IMR-90 (cell line): Measurements from ENCODE around the gene ASL. TPM values are rescaled to one million over a fixed set of nuclear protein-coding genes. Genes with fewer than 3 reads are reported as not detected.

ENCODE experiments used
- ATAC-seq: fragments of 200-7000 bp; cut with Tn5 transposase; 2 replicates; pipeline ENCODE4 v1.9.1; 2020; ENCODE audit warnings: low read depth, mild to moderate bottlenecking, moderate library complexity
- BruUV-seq: library from RNA; stranded (reverse); fragments of 400-500 nt; replicated peaks from 2 replicates; lab custom pipeline; 2021; lab: Mats Ljungman, UMichigan
- CTCF ChIA-PET: fragments of 300-600 bp; formaldehyde crosslinking; extraction: SDS; loops from one replicate; lab custom pipeline; 2021; ENCODE audit warnings: antibody characterized with exemption; lab: Yijun Ruan, JAX
- POLR2A ChIA-PET: fragments of 300-600 bp; sonication (Branson Sonifier 250); formaldehyde crosslinking; loops from one replicate; lab custom pipeline; 2022; ENCODE audit warnings: antibody characterized with exemption; ENCODE audit not compliant: unreplicated experiment; lab: Charles Lee
- DNase-seq: peaks from one replicate; pipeline ENCODE4 v3.0.0; 2013
- H2AFZ ChIP-seq: replicated peaks from 2 replicates; pipeline ENCODE3; 2013; ENCODE audit warnings: low read length, mild to moderate bottlenecking; ENCODE audit not compliant: poor library complexity
- H2AK5ac ChIP-seq: 2 replicates; pipeline ENCODE4 v1.6.1; 2013; ENCODE audit warnings: low read depth, low read length, inconsistent platforms
- H2AK9ac ChIP-seq: replicated peaks from 2 replicates; pipeline ENCODE3; 2013; ENCODE audit warnings: mild to moderate bottlenecking, low read depth, low read length, moderate library complexity; ENCODE audit not compliant: poor library complexity
- H2BK120ac ChIP-seq: 2 replicates; pipeline ENCODE4 v1.6.1; 2013; ENCODE audit warnings: low read depth, low read length, inconsistent platforms
- H2BK15ac ChIP-seq: 3 replicates; pipeline ENCODE4 v1.6.1; 2013; ENCODE audit warnings: low read depth, low read length, inconsistent platforms
- H2BK20ac ChIP-seq: 2 replicates; pipeline ENCODE4 v1.6.1; 2013; ENCODE audit warnings: low read depth, mild to moderate bottlenecking, inconsistent platforms, low read length, moderate library complexity
- H2BK5ac ChIP-seq: 2 replicates; pipeline ENCODE4 v1.6.1; 2013; ENCODE audit warnings: mild to moderate bottlenecking, low read depth, low read length, inconsistent platforms; ENCODE audit not compliant: poor library complexity, severe bottlenecking
- H3K14ac ChIP-seq: replicated peaks from 2 replicates; pipeline ENCODE4 v1.6.1; 2013; ENCODE audit warnings: low read depth, low read length, inconsistent platforms
- H3K18ac ChIP-seq: 2 replicates; pipeline ENCODE4 v1.6.1; 2013; ENCODE audit warnings: low read depth, low read length, control low read depth
- H3K23ac ChIP-seq: 2 replicates; pipeline ENCODE4 v1.6.1; 2013; ENCODE audit warnings: low read depth, low read length, inconsistent platforms
- H3K27ac ChIP-seq: 2 replicates; pipeline ENCODE4 v1.5.1; 2013; ENCODE audit warnings: mild to moderate bottlenecking, control low read depth, low read length; ENCODE audit not compliant: insufficient read depth
- H3K27me3 ChIP-seq: 2 replicates; pipeline ENCODE4 v1.6.1; 2013; ENCODE audit warnings: low read length; ENCODE audit not compliant: control insufficient read depth, insufficient read depth
- H3K36me3 ChIP-seq: 2 replicates; pipeline ENCODE4 v1.6.1; 2013; ENCODE audit warnings: low read length, mixed read lengths; ENCODE audit not compliant: control insufficient read depth, insufficient read depth
- H3K4ac ChIP-seq: 2 replicates; pipeline ENCODE4 v1.6.1; 2013; ENCODE audit warnings: low read depth, low read length, inconsistent platforms
- H3K4me1 ChIP-seq: 2 replicates; pipeline ENCODE4 v1.6.1; 2013; ENCODE audit warnings: low read length, mixed read lengths; ENCODE audit not compliant: control insufficient read depth, insufficient read depth
- H3K4me2 ChIP-seq: 2 replicates; pipeline ENCODE4 v1.6.1; 2013; ENCODE audit warnings: low read depth, mild to moderate bottlenecking, control low read depth, low read length, moderate library complexity
- H3K4me3 ChIP-seq: 2 replicates; pipeline ENCODE4 v1.5.1; 2013; ENCODE audit warnings: low read depth, mild to moderate bottlenecking, control low read depth, low read length, moderate library complexity; ENCODE audit not compliant: insufficient read depth
- H3K56ac ChIP-seq: 2 replicates; pipeline ENCODE4 v1.6.1; 2013; ENCODE audit warnings: low read length, inconsistent platforms; ENCODE audit not compliant: insufficient read depth; ENCODE audit errors: extremely low read depth
- H3K79me1 ChIP-seq, 2 experiments: 2 replicates each; pipeline ENCODE4 v1.6.1; 2013; ENCODE audit warnings: low read length in 2 of 2, inconsistent platforms in 1 of 2, low read depth in 1 of 2
- H3K9ac ChIP-seq: 2 replicates; pipeline ENCODE4 v1.6.1; 2013; ENCODE audit warnings: low read depth, low read length, control low read depth
- H3K9me1 ChIP-seq: 2 replicates; pipeline ENCODE4 v1.6.1; 2013; ENCODE audit warnings: low read length, inconsistent platforms; ENCODE audit not compliant: insufficient read depth
- H3K9me3 ChIP-seq: 2 replicates; pipeline ENCODE4 v1.6.1; 2013; ENCODE audit warnings: low read length; ENCODE audit not compliant: control insufficient read depth, insufficient read depth
- H4K20me1 ChIP-seq: 2 replicates; pipeline ENCODE4 v1.6.1; 2013; ENCODE audit warnings: low read length, inconsistent platforms; ENCODE audit not compliant: insufficient read depth
- H4K5ac ChIP-seq: 2 replicates; pipeline ENCODE4 v1.6.1; 2013; ENCODE audit warnings: mild to moderate bottlenecking, low read depth, low read length, control low read depth
- H4K8ac ChIP-seq, 2 experiments: 2 replicates each; pipeline ENCODE4 v1.6.1; 2013; ENCODE audit warnings: low read depth in 2 of 2, low read length in 2 of 2, control low read depth in 1 of 2, inconsistent platforms in 1 of 2
- H4K91ac ChIP-seq: 2 replicates; pipeline ENCODE4 v1.6.1; 2013; ENCODE audit warnings: low read depth, low read length, inconsistent platforms; ENCODE audit not compliant: insufficient read depth
- BHLHE40 ChIP-seq: fragments of 150-350 bp; IDR thresholded peaks from 2 replicates; pipeline ENCODE4 v1.6.1; 2016; ENCODE audit warnings: mild to moderate bottlenecking, low read depth, low read length
- FOS ChIP-seq: fragments of 150-350 bp; IDR thresholded peaks from 2 replicates; pipeline ENCODE4 v1.6.1; 2016; ENCODE audit warnings: low read depth, low read length
- MAFK ChIP-seq: IDR thresholded peaks from 2 replicates; pipeline ENCODE4 v1.6.1; 2012; ENCODE audit warnings: low read depth, low read length, improper control_type of control experiment
- MAZ ChIP-seq: IDR thresholded peaks from 2 replicates; pipeline ENCODE4 v1.6.1; 2012; ENCODE audit warnings: low read depth, mild to moderate bottlenecking, low read length, improper control_type of control experiment, moderate library complexity, borderline replicate concordance
- MXI1 ChIP-seq: IDR thresholded peaks from 2 replicates; pipeline ENCODE4 v1.6.1; 2012; ENCODE audit warnings: low read depth, mild to moderate bottlenecking, low read length, moderate library complexity, borderline replicate concordance
- POLR2A ChIP-seq: IDR thresholded peaks from 2 replicates; pipeline ENCODE4 v1.6.1; 2012; ENCODE audit warnings: mild to moderate bottlenecking, low read depth, low read length
- RAD21 ChIP-seq: IDR thresholded peaks from 2 replicates; pipeline ENCODE4 v1.6.1; 2012; ENCODE audit warnings: low read length, improper control_type of control experiment
- RCOR1 ChIP-seq: IDR thresholded peaks from 2 replicates; pipeline ENCODE4 v1.6.1; 2012; ENCODE audit warnings: mild to moderate bottlenecking, low read length, improper control_type of control experiment; ENCODE audit not compliant: insufficient replicate concordance
- SMC3 ChIP-seq: fragments of 150-350 bp; IDR thresholded peaks from 2 replicates; pipeline ENCODE4 v1.6.1; 2016; ENCODE audit warnings: low read depth, mild to moderate bottlenecking, antibody characterized with exemption, low read length, moderate library complexity
- WGBS, 2 experiments: methylation state at CpG; one replicate each; pipeline versions ENCODE4 v1.1.5 to v1.1.7; 2013; ENCODE audit warnings: missing lambda C conversion rate in 2 of 2; ENCODE audit not compliant: insufficient read length in 1 of 2; ENCODE audit errors: extremely low coverage in 2 of 2; 5-methylcytosine and 5-hydroxymethylcytosine counted together
- dilution Hi-C: fragments of 300-500 bp; cut with HindIII; formaldehyde crosslinking; loops from one replicate; pipeline ENCODE4 v1.14.3; 2018; ENCODE audit warnings: low sequenced_read_pairs; ENCODE audit not compliant: unreplicated experiment
- in situ Hi-C: fragments of 300-500 bp; cut with MboI; formaldehyde crosslinking; loops from 3 replicates; pipeline ENCODE4 v1.14.3; 2019; ENCODE audit warnings: low sequenced_read_pairs, inconsistent platforms, mixed read lengths
- intact Hi-C: fragments of 100-400 bp; cut with micrococcal nuclease; formaldehyde crosslinking; loops from 2 replicates; pipeline ENCODE4 v1.10.0; 2022
- polyA plus RNA-seq, 3 experiments: library from polyadenylated mRNA; depleted of rRNA; stranded (reverse); fragments of >200 nt; gene quantifications; 2 replicates each; pipeline ENCODE4 v1.2.3, GENCODE V29; 2012; ENCODE audit warnings: low replicate concordance in 1 of 3
- total RNA-seq: library from RNA; depleted of rRNA; stranded (reverse); fragments of >200 nt; gene quantifications from 2 replicates; pipeline ENCODE4 v1.2.3, GENCODE V29; 2012

The ASL gene
- total and polyA plus RNA-seq, 2 of the 4 experiments (the other 2 are of a cell fraction) = 49.0 to 50.0 TPM

DNA sequence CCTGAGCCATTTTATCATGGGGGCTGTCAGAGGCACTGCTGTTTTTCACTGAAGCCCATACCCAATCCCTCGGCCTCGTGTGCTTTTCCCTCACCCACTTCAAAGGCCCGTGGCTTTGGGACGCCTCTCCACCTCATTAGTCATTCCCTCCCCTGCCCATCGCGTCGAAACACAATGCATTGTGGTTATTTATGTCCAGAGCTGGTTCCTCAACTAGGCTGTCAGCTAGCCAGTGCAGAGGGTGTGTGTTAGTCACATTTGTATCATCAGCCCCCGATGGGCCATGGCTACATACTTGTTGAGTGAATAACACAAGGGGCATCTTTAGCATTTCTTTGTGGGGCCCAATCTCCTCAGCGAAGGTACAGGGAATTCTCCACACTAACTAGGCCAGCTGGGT lies 35.2 kb downstream of the ASL start:
- H3K4me2 ChIP-seq = no peak overlapping the region; the same call in 1 of the 2 replicates
- peak overlapping the region; percentile 96 for H2BK120ac ChIP-seq
- peak overlapping the region; percentile 87 for H2AK5ac ChIP-seq
- peaks cover 3% of the 10 kb centered on the region for H3K4me1 ChIP-seq
- peak overlapping the region; percentile 88 for H2AK9ac ChIP-seq
- in situ Hi-C loops (no loop called here), intact Hi-C loops (no loop called here), dilution Hi-C loops (no loop called here)
- H2BK20ac ChIP-seq = peak overlapping the region; percentile 33; the same call in 1 of the 2 replicates
- H2AFZ ChIP-seq = peak overlapping the region; percentile 74
- no peak overlapping the region; the same call in 1 of the 2 replicates for H4K91ac ChIP-seq
- DNase-seq = peak; percentile 95
- TF ChIP-seq RAD21 (no peak), MAZ (peak; percentile 57; the same call in 1 of the 2 replicates), SMC3 (no peak), POLR2A (no peak), MAFK (no peak), MXI1 (0 out of 2 replicates have a peak, but pooled peaks have one; percentile 30), RCOR1 (peak; percentile 51), BHLHE40 (peak; percentile 77), FOS (peak; percentile 82)
- peak overlapping the region; percentile 18 to 98; a peak in 2 of 4 replicates for H4K8ac ChIP-seq
- H3K4ac ChIP-seq = peak overlapping the region; percentile 95
- ATAC-seq = peak; percentile 59
- H3K79me1 ChIP-seq = peaks cover 0 to 24% of the 10 kb centered on the region in 2 experiments; a peak in 2 of 4 replicates
- peaks cover 12% of the 10 kb centered on the region for H3K9me1 ChIP-seq
- peaks cover 3% of the 10 kb centered on the region; the same call in 1 of the 2 replicates for H3K9me3 ChIP-seq
- peak overlapping the region; percentile 99 for H2BK5ac ChIP-seq
- ChIA-PET POLR2A (no interaction called here), CTCF (interaction anchor here (0.6 to 0.8 kb wide), 4 partner anchors 36 to 662 kb away, joined by 3 read pairs; no protein-coding TSS in a partner anchor)
- no peak overlapping the region for H3K56ac ChIP-seq
- WGBS, 2 experiments = no CpG with 5 or more reads among the region's 9 CpGs
- H3K4me3 ChIP-seq = no peak overlapping the region
- peak overlapping the region; percentile 77; the same call in 2 of the 3 replicates for H2BK15ac ChIP-seq
- no peaks in the 10 kb centered on the region for H3K36me3 ChIP-seq
- peak overlapping the region; percentile 80 for H3K27ac ChIP-seq
- H4K5ac ChIP-seq = peak overlapping the region; percentile 71; the same call in 1 of the 2 replicates
- peaks cover 3% of the 10 kb centered on the region; the same call in 1 of the 2 replicates for H4K20me1 ChIP-seq
- H3K9ac ChIP-seq = no peak overlapping the region
- H3K14ac ChIP-seq = no peak overlapping the region
- H3K23ac ChIP-seq = no peak overlapping the region
- BruUV-seq = no TSS peak
- H3K27me3 ChIP-seq = no peaks in the 10 kb centered on the region
- H3K18ac ChIP-seq = 0 out of 2 replicates have a peak overlapping the region, but pooled peaks have one; percentile 3
